ENCODE results near the gene ZDHHC14. TPM values are rescaled to one million over a fixed set of nuclear protein-coding genes. Genes with fewer than 3 reads are reported as not detected.

ZDHHC14 gene
- 1.6 and 3.0 TPM in 2 replicates for total RNA-seq

GRCh38 chr6:157380779-157381561 lies at the start of gene ZDHHC14:
TSS of gene ZDHHC14 (plus strand) at chr6:157381190.

Other genes starting within 250 kb of the ZDHHC14 start
- gene TMEM242, start 57.7 kb upstream of the ZDHHC14 start, total RNA-seq, result 3.6 and 4.7 TPM in 2 replicates

All from cardiac ventricle fibroblast (primary cell).